HepG2 (cell line): ENCODE measurements around the gene EIF1. TPM values are rescaled to one million over a fixed set of nuclear protein-coding genes. Genes with fewer than 3 reads are reported as not detected.

Experiments used
- ATF7 ChIP-seq, 2 experiments: fragments of 450-650 bp in 1 of 2; sonication (generic) in 1 of 2; formaldehyde crosslinking in 1 of 2; IDR thresholded peaks; 2 replicates each; pipeline versions ENCODE4 v1.4.0 to v1.6.1; 2016 to 2020; ENCODE audit warnings: antibody characterized with exemption in 1 of 2, mild to moderate bottlenecking in 1 of 2, missing genetic modification reagents in 1 of 2
- CHCHD3 ChIP-seq: sonication (generic); formaldehyde crosslinking; IDR thresholded peaks from 2 replicates; pipeline ENCODE4 v1.8.0; 2022; ENCODE audit warnings: mild to moderate bottlenecking, missing genetic modification reagents, moderate library complexity
- ISX ChIP-seq: sonication (generic); formaldehyde crosslinking; conservative IDR thresholded peaks from 2 replicates; pipeline ENCODE4 v1.5.0; 2020; ENCODE audit warnings: missing genetic modification reagents
- KAT2B ChIP-seq: fragments of 150-350 bp; IDR thresholded peaks from 2 replicates; pipeline ENCODE4 v1.6.1; 2014; ENCODE audit warnings: low read depth, low read length, borderline replicate concordance
- KAT8 ChIP-seq: IDR thresholded peaks from 2 replicates; pipeline ENCODE4 v1.6.1; 2016; ENCODE audit warnings: missing genetic modification reagents, missing compliant biosample characterization
- NCOR1 ChIP-seq: fragments of 200-600 bp; sonication (generic); IDR thresholded peaks from 2 replicates; pipeline ENCODE4 v1.7.0; 2017; ENCODE audit warnings: antibody characterized with exemption, low read length, borderline replicate concordance
- NFE2 ChIP-seq: sonication (generic); formaldehyde crosslinking; IDR thresholded peaks from 2 replicates; pipeline ENCODE4 v1.4.0; 2020; ENCODE audit warnings: missing genetic modification reagents
- NR2C2 ChIP-seq: sonication (generic); formaldehyde crosslinking; IDR thresholded peaks from 2 replicates; pipeline ENCODE4 v1.4.0; 2020; ENCODE audit warnings: missing genetic modification reagents, mild to moderate bottlenecking, moderate library complexity, borderline replicate concordance
- POLR2AphosphoS5 ChIP-seq: IDR thresholded peaks from 2 replicates; pipeline ENCODE4 v1.6.1; 2012; ENCODE audit warnings: low read depth, low read length
- RARG ChIP-seq: sonication (generic); formaldehyde crosslinking; IDR thresholded peaks from 2 replicates; pipeline ENCODE4 v1.4.0; 2020; ENCODE audit warnings: low read depth, mild to moderate bottlenecking, missing genetic modification reagents
- ZBTB7A ChIP-seq: sonication (generic); formaldehyde crosslinking; IDR thresholded peaks from 2 replicates; pipeline ENCODE4 v1.8.0; 2022; ENCODE audit warnings: mild to moderate bottlenecking, missing genetic modification reagents
- ZMYM2 ChIP-seq: sonication (generic); formaldehyde crosslinking; IDR thresholded peaks from 2 replicates; pipeline ENCODE4 v1.8.0; 2022; ENCODE audit warnings: mild to moderate bottlenecking, missing genetic modification reagents
- ZNF230 ChIP-seq: sonication (generic); formaldehyde crosslinking; IDR thresholded peaks from 2 replicates; pipeline ENCODE4 v1.4.0; 2020; ENCODE audit warnings: mild to moderate bottlenecking, missing genetic modification reagents
- ZNF232 ChIP-seq: sonication (generic); formaldehyde crosslinking; IDR thresholded peaks from 2 replicates; pipeline ENCODE4 v1.4.0; 2020; ENCODE audit warnings: missing genetic modification reagents, borderline replicate concordance
- ZNF335 ChIP-seq: sonication (generic); formaldehyde crosslinking; IDR thresholded peaks from 2 replicates; pipeline ENCODE4 v1.4.0; 2020; ENCODE audit warnings: missing genetic modification reagents
- ZNF468 ChIP-seq: sonication (generic); formaldehyde crosslinking; IDR thresholded peaks from 2 replicates; pipeline ENCODE4 v1.8.0; 2022; ENCODE audit warnings: mild to moderate bottlenecking, moderate library complexity, missing genetic modification reagents
- ZNF569 ChIP-seq: sonication (generic); formaldehyde crosslinking; IDR thresholded peaks from 2 replicates; pipeline ENCODE4 v1.5.0; 2020; ENCODE audit warnings: mild to moderate bottlenecking, missing genetic modification reagents, moderate library complexity, borderline replicate concordance
- ZNF616 ChIP-seq: sonication (generic); formaldehyde crosslinking; IDR thresholded peaks from 2 replicates; pipeline ENCODE4 v1.5.0; 2020; ENCODE audit warnings: low read depth, mild to moderate bottlenecking, missing genetic modification reagents
- ZNF75D ChIP-seq: sonication (generic); formaldehyde crosslinking; IDR thresholded peaks from 2 replicates; pipeline ENCODE4 v1.8.1; 2023; ENCODE audit warnings: missing genetic modification reagents, mild to moderate bottlenecking, borderline replicate concordance
- polyA plus RNA-seq, 8 experiments: library from polyadenylated mRNA; depleted of rRNA in 3 of 8; stranded (reverse) in 7 of 8; unstranded in 1 of 8; fragments of >200 nt; fragmentation: Illumina TruSeq in 4 of 8; extraction: Trizol in 4 of 8; gene quantifications; 2 replicates each; pipeline versions ENCODE4 v1.2.1 to v1.2.3, GENCODE V29; 2011 to 2016; ENCODE audit warnings: low read depth in 4 of 8, missing spikeins in 1 of 8, mixed read lengths in 1 of 8; ENCODE audit not compliant: insufficient read depth in 1 of 8
- total RNA-seq, 5 experiments: library from RNA; depleted of rRNA; stranded (reverse); fragments of >200 nt; fragmentation: Illumina TruSeq; extraction: Trizol; gene quantifications; 2 replicates each; pipeline ENCODE4 v1.2.3, GENCODE V29; 2016; ENCODE audit warnings: low read depth in 1 of 5
- TF ChIP-seq, protein P1 (sequence below): sonication (generic); formaldehyde crosslinking; IDR thresholded peaks from 2 replicates; pipeline ENCODE4 v1.9.0; 2021; ENCODE audit warnings: missing genetic modification reagents, borderline replicate concordance
- TF ChIP-seq, protein P2 (sequence below): sonication (generic); formaldehyde crosslinking; IDR thresholded peaks from 2 replicates; pipeline ENCODE4 v1.9.0; 2021; ENCODE audit warnings: missing genetic modification reagents, mild to moderate bottlenecking, borderline replicate concordance
- TF ChIP-seq, protein P3 (sequence below): sonication (generic); formaldehyde crosslinking; IDR thresholded peaks from 2 replicates; pipeline ENCODE4 v1.9.0; 2021; ENCODE audit warnings: missing genetic modification reagents, borderline replicate concordance

The EIF1 gene
- total and polyA plus RNA-seq, 2 of the 13 experiments (the other 11 are each of a cell fraction or from before 2014, with no cell fraction given), result 147 to 517 TPM

DNA sequence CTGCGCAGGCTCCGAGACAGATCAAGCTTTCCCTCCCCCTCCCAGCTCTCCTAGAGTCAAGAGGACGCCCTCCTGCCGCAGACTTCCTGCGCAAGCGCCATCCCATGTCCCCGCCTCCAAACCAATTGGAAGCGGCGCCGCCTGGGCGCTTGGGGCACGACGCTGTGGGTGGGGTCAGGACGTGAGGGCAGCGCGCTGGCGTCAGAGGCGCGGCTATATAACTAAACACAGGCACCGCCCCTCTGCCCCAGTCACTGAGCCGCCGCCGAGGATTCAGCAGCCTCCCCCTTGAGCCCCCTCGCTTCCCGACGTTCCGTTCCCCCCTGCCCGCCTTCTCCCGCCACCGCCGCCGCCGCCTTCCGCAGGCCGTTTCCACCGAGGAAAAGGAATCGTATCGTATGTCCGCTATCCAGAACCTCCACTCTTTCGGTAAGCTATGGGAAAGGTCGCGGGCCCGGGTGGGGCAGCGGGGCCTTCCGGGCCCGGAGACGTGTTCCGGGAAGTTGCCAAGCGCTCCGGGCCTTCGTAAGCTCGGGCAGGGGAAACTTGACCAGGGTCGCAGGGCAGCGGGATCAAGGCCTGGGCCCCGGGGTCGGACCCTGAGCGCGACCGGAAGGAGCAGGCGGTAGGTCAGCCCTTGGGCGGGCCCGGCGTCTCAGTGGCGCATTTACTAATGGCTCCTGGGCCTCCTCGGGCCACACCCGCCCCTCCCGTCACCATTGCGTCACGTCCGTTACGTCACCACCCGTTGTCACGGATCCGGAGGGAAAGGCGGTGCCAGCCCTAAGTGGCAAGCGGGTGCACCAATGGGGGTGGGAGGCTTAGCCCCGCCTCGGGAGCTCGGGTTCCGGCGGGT, at the start of gene EIF1 (continued):
- TF ChIP-seq POLR2AphosphoS5 (peak; percentile 90), CHCHD3 (CRISPR knock-in tag) (peak; percentile 24; the same call in 1 of the 2 replicates), RARG (CRISPR knock-in tag) (0 out of 2 replicates have a peak, but pooled peaks have one; percentile 26), KAT8 (CRISPR knock-in tag) (peak; percentile 83), ATF7 (IDR thresholded peaks at IDR 0.05) (peak; percentile 99), ATF7 (CRISPR knock-in tag; IDR thresholded peaks at IDR 0.05) (peak; percentile 97), ZNF230 (CRISPR knock-in tag) (peak; percentile 97), NCOR1 (peak; percentile 67; the same call in 1 of the 2 replicates), ZNF569 (CRISPR knock-in tag) (0 out of 2 replicates have a peak, but pooled peaks have one; percentile 92), ZBTB7A (CRISPR knock-in tag) (peak; percentile 89), ZMYM2 (CRISPR knock-in tag) (peak; percentile 70), ZNF75D (CRISPR knock-in tag) (no peak), ISX (0 out of 2 replicates have a peak, but pooled peaks have one; percentile 12), NFE2 (CRISPR knock-in tag) (0 out of 2 replicates have a peak, but pooled peaks have one; percentile 8), KAT2B (no peak), ZNF335 (CRISPR knock-in tag) (no peak; the same call in 1 of the 2 replicates), ZNF232 (peak; percentile 15; the same call in 1 of the 2 replicates), NR2C2 (CRISPR knock-in tag) (peak; percentile 97), ZNF616 (peak; percentile 92), ZNF468 (CRISPR knock-in tag) (0 out of 2 replicates have a peak, but pooled peaks have one; percentile 91)
- TF ChIP-seq, protein P1, sequence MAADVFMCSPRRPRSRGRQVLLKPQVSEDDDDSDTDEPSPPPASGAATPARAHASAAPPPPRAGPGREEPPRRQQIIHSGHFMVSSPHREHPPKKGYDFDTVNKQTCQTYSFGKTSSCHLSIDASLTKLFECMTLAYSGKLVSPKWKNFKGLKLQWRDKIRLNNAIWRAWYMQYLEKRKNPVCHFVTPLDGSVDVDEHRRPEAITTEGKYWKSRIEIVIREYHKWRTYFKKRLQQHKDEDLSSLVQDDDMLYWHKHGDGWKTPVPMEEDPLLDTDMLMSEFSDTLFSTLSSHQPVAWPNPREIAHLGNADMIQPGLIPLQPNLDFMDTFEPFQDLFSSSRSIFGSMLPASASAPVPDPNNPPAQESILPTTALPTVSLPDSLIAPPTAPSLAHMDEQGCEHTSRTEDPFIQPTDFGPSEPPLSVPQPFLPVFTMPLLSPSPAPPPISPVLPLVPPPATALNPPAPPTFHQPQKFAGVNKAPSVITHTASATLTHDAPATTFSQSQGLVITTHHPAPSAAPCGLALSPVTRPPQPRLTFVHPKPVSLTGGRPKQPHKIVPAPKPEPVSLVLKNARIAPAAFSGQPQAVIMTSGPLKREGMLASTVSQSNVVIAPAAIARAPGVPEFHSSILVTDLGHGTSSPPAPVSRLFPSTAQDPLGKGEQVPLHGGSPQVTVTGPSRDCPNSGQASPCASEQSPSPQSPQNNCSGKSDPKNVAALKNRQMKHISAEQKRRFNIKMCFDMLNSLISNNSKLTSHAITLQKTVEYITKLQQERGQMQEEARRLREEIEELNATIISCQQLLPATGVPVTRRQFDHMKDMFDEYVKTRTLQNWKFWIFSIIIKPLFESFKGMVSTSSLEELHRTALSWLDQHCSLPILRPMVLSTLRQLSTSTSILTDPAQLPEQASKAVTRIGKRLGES (CRISPR knock-in tag), result no peak
- TF ChIP-seq, protein P2, sequence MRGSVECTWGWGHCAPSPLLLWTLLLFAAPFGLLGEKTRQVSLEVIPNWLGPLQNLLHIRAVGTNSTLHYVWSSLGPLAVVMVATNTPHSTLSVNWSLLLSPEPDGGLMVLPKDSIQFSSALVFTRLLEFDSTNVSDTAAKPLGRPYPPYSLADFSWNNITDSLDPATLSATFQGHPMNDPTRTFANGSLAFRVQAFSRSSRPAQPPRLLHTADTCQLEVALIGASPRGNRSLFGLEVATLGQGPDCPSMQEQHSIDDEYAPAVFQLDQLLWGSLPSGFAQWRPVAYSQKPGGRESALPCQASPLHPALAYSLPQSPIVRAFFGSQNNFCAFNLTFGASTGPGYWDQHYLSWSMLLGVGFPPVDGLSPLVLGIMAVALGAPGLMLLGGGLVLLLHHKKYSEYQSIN (CRISPR knock-in tag), result peak; percentile 55; the same call in 1 of the 2 replicates
- TF ChIP-seq, protein P3, sequence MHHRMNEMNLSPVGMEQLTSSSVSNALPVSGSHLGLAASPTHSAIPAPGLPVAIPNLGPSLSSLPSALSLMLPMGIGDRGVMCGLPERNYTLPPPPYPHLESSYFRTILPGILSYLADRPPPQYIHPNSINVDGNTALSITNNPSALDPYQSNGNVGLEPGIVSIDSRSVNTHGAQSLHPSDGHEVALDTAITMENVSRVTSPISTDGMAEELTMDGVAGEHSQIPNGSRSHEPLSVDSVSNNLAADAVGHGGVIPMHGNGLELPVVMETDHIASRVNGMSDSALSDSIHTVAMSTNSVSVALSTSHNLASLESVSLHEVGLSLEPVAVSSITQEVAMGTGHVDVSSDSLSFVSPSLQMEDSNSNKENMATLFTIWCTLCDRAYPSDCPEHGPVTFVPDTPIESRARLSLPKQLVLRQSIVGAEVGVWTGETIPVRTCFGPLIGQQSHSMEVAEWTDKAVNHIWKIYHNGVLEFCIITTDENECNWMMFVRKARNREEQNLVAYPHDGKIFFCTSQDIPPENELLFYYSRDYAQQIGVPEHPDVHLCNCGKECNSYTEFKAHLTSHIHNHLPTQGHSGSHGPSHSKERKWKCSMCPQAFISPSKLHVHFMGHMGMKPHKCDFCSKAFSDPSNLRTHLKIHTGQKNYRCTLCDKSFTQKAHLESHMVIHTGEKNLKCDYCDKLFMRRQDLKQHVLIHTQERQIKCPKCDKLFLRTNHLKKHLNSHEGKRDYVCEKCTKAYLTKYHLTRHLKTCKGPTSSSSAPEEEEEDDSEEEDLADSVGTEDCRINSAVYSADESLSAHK (CRISPR knock-in tag), result 0 out of 2 replicates have a peak, but pooled peaks have one; percentile 30
